Stimulated activated CD8-positive, alpha-beta memory T cell treated with anti-CD3 and anti-CD28 coated beads, Interleukin-7, amount 100 ng/mL, for 48 hours (primary cell): ENCODE measurements around the gene SRRM2.

Experiments used
- DNase-seq, 2 donors: peaks; one replicate each; pipeline ENCODE4 v3.0.0-alpha.2; 2020; ENCODE audit warnings: low read depth in 1 of 2; ENCODE audit errors: extremely low read depth in 1 of 2

Gene SRRM2

GRCh38 chr16:2737895-2738418 lies 14.5 kb upstream of the SRRM2 start:
- no peak for DNase-seq

GRCh38 chr16:2738615-2739014 lies 13.8 kb upstream of the SRRM2 start:
- no peak for DNase-seq

GRCh38 chr16:2739625-2740430 lies 12.6 kb upstream of the SRRM2 start:
- DNase-seq, result no peak

- DNase-seq, result no peak
Measured at GRCh38 chr16:2740476-2740875, 12.0 kb upstream of the SRRM2 start.

DNA sequence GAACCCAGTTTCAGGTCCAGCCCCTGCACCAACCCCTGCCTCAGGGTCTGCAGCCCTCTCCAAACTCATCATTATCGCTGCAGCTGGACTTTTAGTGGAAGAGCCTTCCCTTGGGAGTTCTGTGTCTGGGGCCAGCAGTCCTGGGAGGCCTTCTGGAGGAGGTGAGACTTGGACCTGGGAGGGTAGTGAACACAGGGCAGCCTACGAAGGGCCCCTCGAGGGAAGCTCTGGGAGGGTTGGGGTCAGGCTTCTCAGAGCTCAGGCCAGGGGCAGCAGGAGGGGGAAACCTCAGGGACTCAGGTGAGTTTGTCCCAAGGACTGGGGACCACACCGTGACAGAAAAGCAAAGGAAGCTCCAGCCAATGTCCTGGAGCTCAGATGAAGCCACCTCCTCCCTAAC lies 11.3 kb upstream of the SRRM2 start:
- no peak for DNase-seq

DNA sequence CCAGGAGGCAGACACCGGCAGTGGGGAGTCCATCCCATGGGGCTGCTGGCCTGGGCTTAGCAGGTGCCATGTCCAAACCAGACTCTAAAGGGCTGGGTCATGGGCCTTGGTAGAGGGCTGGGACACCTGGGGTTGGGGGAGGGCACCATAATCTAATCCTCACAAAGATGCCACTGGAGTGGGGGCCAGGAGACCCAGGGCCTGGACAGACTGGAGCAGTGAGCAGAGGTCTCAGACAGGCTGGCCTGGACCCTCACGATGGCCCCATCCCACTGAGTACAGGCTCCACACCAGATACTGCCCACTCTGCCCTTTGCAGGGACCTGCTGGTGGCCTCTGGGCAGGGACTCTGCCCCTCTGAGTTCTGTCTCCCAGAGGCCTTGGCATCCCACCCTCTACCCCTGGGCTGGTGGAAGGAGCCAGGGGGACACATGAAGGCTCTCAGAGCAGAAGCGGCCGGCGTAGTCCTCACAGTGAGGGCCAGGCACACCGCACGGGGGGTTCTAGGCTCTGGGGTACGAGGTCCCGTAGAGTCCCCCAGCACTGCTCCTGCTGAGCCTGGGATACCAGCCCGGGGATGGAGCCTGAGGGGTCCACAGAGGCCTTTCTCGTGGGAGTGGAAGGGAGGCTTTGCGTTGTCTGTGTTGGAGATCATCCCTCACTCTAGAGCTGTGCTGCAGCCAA lies 10.0 kb upstream of the SRRM2 start:
- no peak for DNase-seq

DNA sequence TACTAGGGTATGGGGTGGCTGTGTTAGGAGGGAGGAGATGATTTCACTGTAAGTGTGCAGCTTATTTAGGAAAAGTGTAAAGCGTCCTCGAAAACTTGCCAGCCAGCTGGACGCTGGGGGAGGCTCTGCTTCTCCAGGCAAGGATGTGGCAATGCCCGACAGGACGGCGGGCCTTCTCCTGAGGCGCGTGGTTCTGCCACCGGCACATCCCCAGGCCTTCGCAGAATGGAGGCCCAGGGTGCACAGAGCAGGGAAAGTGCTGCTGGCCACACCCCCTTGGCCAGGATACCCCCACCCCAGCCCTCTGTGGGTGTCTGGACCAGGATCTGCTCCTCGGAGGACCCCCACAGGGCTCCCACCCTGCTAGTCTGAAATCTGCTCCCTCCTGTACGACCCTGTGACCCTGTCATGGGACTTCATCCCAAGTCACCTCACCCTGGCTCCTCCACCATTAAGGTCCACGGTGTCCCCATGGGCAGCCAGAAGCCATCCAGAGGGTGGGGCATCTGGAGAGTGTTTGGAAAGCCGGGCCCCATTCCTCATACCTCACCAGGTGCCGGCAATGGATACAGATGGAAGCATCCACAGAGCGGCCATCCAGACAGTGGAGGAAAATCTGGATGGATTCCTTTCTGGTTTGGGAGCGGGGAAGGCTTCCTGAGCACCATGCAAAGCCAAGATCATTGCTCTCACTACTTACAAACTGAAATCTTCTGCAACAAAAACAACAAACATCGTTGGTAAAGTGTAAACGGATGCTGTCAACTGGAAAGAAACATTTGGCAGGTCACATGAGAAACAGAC lies 9.2 kb upstream of the SRRM2 start:
- DNase-seq, result no peak

DNA sequence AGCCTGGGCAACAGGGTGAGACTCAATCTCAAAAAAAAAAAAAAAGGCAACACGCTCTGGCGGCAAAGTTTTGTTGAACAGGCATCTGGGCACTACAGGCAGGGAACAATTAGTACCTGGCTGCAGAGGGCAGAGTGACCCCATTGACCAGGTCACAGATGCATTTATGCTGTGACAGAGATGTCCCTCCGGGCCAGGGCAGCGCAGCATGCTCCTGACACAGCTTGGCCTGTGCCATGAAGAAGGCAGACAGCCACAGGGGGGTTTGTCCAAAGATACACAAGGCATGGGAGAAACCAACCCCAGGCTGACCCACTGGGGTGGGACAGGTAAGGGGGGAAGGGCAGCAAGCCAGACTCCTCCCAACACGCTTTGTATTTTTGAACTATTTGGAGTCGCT lies 7.7 kb upstream of the SRRM2 start:
- DNase-seq, result no peak

DNA sequence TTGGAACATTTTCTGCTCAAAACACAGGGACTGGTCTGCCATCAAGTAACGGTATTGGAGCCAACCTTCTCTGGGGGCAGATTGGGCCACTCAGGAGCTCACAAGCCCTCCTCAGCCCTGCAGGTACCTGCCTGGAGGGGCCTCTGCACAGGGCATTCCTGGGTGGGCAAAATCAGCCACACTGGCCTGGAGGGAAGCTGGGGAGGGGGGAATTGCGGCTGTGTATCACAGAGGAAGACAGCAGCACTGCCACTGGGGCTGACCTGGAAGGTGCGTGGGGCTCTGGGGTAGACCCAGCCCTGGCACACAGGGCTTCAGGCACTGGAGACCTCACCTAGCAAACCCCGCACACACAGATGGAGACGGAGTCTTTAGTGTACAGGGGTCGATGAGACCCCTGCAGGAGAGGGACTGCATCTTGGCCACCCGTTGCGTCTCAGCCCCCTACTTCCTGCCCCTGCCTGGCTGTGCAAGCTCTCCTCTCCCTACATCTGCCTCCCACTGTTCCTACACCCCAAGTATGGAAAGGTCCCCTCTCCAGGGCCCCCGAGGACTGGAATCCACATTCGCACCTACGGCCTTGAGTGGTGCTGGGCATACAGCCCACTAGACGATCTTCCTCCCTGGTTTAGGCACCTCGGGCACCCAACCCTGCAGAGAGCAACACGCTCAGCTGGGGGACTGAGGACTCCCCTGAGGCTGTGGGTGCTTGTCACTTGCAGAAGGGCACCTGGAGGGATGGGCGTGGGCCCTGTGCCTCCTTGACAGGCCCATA lies 7.1 kb upstream of the SRRM2 start:
- no peak for DNase-seq

DNA sequence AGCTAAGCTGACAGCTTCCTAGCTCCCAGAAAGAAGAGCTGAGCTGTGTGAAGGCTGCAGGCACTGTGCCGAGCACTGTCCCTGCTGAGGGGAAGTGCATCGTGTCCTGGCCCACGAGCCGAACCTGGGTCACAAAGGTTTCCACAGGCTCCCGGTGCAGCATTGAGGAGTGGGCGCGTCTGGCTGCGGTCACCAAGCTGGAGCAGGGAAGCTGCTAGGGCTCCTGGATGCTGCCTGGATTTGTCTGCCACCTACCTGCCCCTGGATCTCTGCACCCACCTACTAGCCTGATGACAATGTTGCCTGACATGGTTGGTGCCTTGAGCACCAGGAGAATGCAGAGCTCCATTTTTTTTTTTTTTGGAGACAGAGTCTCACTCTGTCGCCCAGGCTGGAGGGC lies 6.5 kb upstream of the SRRM2 start:
- DNase-seq, result no peak

- no peak for DNase-seq
Measured at GRCh38 chr16:2748757-2749455, 3.5 kb upstream of the SRRM2 start.

DNA sequence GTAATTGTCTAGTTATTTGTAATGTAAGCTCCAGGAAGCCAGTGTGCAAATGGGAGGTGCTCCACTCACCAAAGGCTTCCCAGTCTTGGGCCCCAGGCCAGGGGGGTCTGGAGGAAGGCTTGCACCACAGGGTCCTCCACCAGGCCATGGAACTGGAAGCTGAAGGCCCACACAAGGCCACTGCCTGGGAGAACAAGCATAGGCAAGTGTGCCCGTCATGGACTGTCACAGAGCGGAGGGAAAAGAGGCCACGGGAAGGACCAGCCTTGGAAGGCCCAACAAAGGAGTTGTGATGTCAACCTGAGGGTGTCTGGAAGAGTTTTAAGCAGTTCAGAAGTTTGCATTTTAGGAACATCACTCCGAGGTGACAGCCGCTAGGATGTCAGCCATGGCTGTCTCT lies 3.0 kb upstream of the SRRM2 start:
- DNase-seq, result no peak

- no peak for DNase-seq
Measured at GRCh38 chr16:2749936-2750335, 2.5 kb upstream of the SRRM2 start.

DNA sequence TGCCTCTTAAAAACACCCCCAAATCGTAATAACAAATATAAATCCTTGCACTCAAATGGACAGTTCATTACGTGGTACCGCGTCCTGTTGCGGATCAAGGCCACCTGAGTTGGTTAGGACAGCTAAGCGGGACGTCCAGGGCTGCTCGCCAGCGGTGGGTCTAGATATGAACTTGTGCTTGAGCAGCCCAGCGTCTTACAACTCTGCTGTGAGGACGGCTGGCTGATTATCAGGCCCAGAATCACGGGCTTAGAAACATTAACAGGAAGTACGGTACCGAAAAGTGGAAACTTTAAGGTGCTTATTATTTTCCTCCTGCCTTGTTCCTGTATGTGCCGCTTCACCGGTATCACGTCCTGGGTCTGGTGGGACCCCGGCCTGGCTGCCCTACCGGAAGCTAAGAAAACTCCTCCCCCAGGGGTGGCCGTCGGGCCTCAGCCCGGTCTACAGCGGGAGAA lies 832 bp upstream of the SRRM2 start:
- DNase-seq, result peak in 1 of 2 donors; percentile 40

DNA sequence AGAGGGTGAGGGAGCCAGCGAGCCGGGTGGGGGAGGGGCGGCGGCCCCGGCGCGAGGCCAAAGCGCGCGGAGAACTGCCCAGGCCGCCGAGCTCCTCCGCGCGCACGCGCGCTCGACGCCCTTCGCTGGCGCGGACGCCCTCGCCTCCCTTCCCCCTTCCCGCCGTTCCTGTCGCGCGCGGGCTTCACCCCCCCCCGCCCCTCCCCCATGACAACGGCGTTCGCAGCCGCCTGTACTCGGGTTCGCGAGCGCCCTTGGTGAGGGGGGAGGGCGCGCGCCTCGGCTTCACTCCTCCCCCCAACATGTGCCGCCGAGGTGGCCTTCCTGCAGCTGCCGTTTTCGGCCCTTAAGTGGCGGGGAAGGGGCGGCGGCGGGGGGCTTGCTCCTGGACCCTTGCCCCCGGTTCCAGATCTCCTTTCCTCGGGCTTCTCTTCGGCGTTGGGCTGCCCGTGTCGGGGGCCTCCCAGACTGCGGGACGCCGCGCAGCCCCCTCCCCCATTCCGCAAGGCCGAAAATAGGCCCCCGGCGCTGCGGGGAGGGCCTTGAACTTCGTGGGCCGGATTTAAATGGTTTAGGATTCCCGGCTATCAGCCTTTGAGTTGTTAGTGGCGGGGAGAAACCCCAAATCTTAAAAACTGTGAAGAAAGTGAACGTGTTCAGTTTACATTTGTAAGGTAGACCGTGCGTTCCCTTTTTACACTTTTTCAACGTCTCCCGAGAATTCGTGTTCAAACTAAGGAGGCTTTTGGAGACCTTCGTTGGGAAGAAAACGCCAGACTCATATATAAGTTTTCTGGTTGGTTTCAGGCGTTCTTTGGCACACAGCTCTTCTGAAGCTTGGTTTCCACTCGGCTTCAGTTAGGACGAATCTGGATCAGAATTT lies 653 bp downstream of the SRRM2 start:
- peak; percentile 53 to 61 for DNase-seq

DNA sequence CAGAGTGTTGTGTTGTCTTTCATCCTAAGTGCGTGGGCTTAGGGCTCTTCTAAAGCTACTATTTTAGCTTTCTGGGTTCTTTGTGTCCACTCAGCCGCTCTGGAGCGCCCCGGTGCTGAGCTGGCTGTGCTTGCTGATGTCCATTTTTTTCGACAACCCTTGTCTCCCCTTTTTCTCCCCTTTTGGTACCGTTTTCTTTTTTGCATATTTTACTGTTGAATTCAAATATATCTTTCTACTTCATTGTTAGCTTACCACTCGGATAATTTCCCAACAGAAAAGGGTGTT lies 1.2 kb downstream of the SRRM2 start:
- DNase-seq, result no peak

DNA sequence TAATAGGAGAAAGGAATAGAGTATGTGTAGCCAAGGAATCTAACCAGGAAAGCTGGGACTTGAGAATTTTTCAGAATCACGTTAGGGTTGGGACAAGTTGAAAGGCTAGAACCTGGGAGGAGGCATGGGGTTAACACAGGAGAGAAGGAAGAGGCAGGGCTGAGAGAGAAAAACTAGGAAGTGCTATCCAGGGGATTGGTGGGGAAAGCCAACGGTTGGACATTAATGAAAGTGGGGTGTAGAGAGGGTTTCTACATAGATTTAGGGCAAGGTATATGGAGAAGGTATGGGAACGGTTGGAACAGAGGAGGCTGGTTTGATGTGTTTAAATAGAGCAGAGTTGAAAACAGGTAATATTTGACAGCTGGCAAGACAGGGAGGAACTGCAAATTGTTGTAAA lies 2.7 kb downstream of the SRRM2 start:
- DNase-seq, result no peak

- DNase-seq, result no peak
Measured at GRCh38 chr16:2756288-2757015, 4.0 kb downstream of the SRRM2 start.

GRCh38 chr16:2757344-2757743 lies 4.9 kb downstream of the SRRM2 start:
- no peak for DNase-seq
